ENCODE results near the gene EML1.

The EML1 gene

DNA sequence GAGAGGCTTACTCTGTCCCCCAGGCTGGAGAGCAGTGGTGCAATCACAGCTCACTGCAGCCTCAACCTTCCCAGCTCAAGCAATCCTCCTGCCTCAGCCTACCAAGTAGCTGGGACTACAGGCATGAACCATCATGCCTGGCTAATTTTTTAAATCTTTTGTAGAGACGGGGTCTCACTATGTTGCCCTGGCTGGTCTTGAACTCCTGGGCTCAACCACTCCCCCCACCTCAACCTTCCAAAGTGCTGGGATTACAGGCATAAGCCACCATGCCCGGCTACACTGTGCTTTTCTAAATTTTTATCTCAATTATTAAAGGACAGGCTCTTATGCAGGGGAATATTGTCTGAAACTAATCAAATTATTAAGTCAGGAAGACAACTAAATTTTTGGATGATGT lies 44.6 kb downstream of the EML1 start:
- DNase-seq = no peak

DNA sequence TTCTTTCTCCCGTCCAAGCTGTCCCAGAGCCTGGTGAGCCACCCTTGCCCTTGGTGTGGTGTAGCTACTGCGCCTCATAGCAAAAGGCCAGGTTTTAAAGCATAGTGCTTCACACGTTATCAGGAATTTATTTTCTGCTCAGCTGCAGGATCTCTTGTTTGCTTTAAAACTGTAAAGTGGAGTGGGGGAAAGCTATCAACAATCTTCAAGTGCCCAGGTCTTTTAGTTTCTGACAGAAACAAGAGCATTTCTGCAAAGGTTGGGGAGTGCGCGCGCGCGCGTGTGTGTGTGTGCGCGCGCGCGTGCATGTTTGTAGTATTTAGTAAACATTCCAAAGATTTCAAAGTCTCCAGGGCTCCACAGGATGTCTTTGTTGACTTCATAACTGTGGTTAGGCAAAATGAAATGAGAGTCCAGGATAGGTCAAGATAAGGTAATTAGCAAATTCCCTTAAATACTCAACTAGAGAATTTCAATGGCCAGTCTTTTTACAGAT lies 45.5 kb downstream of the EML1 start:
- no peak for DNase-seq

DNA sequence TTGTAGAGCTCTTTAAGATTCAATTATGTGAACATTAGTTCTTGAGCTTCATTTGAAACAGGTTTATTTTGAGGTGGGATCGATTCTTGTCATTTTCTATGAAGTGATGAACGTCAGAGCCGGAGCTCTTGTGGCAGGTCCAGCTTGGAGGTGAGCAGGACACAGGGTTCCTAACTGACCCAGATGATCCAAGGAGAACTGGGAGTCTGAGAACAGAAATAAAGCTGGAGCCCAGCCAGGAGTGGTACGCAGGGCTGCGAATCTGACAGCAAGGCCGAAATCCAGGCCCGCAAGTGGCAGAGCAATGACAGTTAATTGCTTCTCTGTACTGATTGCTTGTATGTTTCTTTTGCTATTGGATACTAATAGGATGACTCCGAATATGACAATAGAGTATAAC lies 46.5 kb downstream of the EML1 start:
- DNase-seq = no peak

DNA sequence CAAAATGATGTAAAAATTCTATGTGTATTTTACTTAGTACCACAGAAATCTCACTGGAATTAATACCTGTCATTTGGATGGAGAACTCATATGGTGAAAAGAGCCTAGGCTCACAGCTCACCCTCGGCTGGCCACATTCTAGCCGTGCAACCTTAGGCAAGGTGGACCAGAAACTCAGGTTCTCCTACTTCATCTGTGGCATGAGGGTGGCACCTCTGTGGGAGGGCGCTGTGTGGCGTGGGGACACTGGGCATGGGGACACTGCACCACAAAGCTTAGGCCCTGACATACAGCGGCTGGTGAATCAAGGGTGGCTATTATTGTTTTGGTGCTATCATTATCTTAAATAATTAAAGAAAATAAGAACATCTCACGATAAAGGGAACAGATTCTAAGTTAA lies 47.1 kb downstream of the EML1 start:
- no peak for DNase-seq

DNA sequence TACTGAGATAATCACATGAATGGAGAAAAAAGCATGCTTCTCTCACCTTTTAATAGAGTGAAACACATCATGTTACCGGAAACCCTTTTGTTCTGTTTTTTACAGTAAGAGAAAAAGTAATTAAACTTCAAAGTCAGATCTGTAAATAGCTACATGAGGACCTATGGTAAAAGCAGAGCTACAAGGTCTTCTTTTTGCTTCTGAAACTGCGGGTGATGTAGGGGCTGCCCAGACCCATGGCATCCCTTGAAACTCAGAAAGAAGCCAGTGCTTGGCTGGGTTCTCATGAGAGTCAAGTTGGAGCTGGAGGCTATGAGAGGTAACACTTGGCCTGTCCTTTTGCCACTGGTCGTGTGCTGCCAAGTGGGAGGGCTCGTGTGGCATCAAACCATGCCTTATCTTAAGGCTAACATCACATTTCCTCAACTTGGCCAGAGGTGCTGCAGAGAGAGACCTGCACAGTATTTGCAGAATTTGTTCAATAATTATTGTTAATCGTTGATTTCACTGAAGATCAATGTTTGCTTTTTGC lies 47.6 kb downstream of the EML1 start:
- DNase-seq = no peak

DNA sequence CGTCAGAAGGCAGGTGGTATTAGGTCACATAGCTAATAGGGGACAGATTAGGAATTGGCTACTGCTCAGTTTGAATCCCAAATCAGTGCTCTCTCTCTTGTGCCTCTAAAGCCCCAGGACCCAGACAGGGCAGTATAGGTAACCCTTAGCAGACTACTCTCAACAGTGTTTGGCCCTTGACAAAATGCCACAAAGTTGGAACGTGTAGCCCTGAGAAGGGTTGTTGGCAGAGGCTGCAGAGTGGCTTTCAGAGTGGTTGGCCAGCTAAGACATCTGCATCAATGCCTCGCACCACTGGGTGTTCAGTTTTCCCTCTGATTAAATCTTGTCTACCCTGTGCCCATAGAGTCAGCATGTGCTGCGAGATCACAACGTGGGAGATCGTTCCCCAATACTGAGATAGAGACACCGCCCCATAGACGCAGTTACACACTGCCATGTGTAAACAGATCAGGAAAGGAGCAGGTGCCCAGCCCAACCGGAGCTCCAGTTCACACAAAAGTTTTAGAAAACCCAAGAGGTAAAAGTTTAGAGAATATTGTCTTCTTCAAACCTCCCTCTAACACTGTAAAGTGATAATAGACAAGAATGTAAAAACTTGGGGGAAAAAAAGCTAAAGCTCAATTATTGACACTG lies 48.3 kb downstream of the EML1 start:
- DNase-seq = no peak

DNA sequence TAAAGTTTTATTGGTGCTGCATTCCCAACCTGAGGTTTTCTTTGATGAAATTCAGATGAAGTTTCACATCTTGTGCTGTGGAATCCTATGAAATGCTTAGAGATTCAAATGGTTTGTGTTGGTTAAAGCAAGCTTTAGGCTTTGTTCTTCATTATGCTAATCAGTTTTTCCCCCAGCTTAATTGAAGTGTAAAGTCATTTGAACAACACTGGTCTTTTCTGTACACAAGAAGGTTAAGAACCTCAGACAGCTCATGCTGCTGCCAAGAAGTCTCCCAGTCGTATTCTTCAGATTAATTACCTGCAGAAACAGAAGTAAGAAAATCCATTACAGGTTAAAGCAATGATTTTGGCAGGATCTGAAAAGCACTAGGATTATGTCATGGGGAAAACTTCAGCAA lies 48.9 kb downstream of the EML1 start:
- DNase-seq = no peak

DNA sequence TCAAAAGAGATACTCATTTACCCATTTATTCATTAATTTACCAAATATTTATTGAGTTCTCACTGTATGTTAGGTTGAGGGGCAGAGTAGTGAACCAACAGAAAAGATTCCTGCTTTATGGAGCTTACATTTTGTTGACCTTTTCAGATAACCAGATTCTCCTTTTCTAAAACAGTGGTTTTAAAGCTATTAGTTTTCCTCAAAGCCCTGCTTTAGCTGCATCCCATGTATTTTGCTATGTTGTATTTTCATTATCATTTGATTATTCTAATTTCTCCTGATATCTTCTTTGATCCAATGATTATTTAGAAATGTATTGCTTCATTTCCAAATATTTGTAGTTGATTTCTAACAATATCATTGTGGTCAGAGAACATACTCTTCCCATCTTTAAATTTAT lies 53.6 kb downstream of the EML1 start:
- DNase-seq = no peak

DNA sequence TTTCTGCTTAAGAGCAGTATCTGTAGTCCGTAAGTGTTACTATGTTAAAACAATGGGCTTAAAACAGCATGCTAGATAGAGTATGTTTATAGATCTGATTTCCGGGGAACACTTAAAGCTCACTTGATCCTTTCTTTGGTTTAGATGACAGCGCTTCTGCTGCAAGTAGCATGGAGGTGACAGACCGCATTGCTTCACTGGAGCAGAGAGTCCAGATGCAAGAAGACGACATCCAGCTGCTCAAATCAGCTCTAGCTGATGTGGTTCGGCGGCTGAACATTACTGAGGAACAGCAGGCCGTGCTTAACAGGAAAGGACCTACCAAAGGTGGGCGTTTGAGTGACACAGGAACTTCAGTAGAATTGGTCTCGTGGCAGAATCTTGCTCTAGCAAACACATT lies 57.5 kb downstream of the EML1 start:
- DNase-seq = no peak

DNA sequence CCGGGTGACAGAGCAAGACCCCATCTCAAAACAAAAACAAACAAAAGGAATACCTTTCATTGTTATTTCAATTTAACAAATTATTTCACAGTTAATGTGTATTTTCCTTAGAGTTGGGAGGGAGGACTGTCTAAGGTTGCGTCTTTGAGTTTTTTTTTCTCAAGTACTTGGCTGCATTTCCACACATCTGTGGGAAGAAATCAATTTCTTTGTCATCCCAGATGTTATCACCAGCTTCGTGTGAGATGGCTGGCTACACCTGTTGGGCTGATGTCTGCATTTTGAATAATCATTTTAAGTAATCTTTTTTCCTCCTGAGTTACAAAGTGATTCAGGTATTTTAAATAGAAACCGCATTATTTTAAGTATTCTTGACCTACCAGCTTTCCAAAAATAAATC lies 59.4 kb downstream of the EML1 start:
- no peak for DNase-seq

DNA sequence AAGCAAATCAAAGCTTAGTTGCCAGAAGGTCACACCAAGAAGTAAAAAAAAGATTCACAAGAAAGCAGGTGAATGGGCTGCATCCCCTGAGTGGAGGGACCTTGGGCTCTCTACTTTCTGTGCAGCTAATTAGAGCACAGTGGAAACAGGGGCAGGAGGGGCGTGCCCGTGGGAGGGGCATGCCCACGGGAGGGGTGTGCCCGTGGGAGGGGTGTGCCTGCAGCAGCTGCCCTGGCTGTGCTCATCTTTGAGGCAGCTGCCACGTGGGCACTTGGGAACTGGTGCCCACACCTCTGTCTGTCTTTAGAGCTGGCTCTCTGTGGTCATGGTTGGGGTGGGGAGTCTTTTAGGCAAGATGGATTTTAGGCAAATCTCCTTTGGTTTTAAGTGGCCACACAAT lies 60.0 kb downstream of the EML1 start:
- no peak for DNase-seq

DNA sequence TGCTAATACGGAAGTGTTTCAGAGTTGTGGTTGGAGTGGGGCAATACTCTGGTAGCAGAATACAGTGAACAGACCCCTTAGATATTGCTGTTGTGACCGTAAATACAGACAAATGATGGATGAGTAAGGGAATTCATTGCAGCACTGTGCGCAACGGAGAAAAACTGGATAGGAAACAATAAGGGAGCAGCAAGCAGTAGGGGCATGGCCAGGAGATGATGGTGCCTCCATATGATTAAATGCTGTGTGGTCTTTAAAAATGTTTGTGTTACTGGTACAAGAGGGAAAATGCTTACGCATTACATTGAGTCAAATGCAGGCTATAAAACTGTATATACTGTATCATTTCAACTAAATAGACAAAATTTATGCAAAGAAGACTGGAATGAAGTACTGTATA lies 61.6 kb downstream of the EML1 start:
- no peak for DNase-seq

DNA sequence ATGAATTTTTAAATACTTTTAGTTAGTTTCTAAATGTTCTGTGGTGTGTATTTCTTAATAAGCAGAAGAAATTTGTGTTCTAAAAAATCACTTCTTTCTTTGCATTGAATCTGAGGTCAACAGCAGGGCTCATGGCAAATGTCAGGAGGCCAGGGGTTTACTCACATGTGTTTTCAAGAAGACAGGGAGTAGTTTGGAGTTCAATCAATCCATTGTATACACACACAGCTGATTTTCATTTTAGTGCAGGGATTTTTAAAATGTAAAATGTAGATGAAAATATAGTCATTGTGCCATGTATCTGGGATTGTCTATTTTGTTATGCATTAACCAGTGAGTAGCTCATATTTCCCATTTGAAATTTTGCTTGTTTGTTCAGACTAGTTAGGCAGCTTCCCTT lies 62.1 kb downstream of the EML1 start:
- no peak for DNase-seq

DNA sequence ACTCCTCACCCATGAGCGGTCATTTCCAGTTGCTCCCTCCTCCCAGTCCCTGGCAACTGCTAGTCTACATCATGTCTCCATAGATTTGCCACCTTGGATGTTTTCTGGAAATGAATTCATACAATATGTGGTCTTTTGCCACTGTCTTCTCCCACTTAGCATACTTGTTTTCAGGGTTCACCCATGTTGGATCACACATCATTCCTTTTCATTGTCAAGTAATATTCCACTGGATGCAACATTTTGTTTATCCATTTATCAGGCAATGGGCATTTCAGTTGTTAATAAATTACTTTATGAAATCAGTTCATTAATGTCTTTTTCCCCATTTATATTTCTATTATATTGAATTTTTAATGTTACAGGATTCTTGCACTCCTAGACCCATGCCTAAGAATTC lies 64.3 kb downstream of the EML1 start:
- no peak for DNase-seq

DNA sequence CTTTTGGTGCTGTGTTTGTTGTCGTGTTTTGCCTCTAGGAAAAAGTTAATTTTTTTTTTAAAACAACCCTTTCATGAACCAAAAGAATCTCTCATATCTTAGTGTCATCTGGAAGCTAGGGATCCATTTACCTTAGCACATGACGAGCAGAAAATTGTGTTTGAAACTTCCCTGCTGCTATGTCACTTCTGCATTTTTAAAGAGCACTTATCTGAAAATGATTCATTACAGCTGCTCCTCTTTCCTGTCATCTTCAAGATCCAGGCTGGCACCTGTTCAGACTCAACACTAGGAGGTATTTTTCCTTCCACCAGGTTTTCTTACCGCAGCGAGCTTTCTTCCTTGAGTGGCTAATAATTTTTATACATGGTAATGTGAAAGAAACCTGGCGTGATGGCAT lies 67.0 kb downstream of the EML1 start:
- no peak for DNase-seq

DNA sequence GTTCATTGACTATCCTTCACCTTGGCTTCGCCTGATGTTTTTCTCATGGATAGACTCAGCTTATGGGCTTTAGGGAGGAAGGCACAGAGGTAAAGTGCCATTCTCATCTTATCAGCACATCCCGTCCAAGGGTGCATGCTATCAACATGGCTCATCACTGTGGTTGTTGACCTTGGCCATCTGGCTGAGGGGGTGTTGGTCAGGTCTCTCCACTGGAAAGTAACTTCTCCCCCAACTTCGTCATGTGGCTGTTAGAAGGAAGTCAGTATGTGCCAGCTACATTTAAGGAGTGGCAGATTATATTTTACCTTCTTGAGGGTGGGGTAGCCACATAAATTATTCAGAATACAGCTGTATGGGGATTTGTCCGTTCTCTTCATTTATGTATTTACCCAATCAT lies 68.9 kb downstream of the EML1 start:
- no peak for DNase-seq

DNA sequence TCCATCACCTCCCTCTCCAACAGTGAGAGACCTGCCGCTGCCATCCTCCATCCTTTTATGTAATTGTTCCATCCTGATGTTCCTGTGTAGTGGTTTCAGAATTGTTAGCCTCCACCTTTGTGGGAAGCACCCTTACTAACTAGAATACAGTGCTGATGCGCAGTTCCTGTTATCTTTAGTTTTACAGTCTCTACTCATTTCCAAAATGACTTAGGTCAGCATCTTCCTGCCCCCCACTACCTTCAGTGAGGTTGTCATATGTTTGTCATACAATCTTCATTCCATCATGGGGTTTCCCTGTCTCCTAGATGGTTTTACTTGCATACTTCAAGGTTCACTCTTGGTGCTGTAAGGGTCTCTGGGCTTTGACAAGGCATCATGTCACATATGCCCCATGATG lies 69.8 kb downstream of the EML1 start:
- no peak for DNase-seq

DNA sequence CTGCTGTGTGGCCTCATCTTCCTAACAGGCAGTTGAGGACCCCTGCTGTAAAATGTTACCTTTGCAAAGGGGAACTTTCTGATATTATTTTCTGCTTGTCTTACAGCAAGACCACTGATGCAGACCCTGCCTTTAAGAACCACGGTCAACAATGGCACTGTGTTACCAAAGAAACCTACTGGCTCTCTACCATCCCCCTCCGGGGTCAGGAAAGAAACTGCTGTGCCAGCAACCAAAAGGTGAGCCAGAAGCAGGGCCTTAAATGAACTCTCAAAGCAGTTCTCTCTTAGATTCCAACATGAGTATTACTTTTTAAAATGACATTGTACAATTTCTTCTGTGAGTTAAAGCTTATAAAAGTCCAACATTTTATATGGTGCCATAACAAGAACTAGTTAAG lies 72.2 kb downstream of the EML1 start:
- no peak for DNase-seq

DNA sequence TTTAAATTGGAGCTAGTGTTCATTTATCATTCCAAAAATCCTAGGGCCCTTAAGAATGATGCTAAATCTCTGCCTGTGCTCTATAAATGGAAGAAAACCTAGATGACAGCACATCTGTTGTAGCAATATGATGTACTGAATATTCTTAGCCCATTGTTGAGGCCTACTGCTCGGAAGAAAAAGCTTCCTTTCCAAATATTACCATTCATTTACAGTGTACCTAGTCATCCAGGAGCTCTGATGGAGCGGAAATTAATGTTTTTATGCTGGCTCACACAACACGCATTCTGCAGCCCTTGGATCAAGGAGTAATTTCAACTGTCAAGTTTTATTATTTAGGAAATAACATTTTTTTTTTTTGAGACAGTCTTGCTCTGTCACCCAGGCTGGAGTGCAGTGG lies 77.4 kb downstream of the EML1 start:
- DNase-seq = no peak

DNA sequence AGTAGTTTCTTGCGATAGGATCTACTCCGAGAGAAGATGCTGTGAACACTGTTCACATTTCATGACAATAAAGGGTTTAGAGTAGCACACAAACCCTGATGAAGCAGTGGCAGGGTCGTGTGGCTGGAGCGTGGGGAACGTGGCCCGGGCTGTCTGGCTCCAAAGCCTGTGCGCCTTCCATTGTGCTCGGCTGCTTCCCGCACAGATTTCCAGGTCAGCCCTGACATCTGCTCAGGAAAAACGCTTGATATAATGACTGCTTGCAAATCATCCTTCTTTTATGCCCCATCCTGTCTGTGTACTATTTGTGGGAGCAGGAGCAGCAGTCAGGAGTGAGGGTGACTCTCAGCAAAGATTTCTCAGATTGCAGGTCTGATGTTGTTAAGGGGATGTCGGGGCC lies 78.6 kb downstream of the EML1 start:
- DNase-seq = no peak

DNA sequence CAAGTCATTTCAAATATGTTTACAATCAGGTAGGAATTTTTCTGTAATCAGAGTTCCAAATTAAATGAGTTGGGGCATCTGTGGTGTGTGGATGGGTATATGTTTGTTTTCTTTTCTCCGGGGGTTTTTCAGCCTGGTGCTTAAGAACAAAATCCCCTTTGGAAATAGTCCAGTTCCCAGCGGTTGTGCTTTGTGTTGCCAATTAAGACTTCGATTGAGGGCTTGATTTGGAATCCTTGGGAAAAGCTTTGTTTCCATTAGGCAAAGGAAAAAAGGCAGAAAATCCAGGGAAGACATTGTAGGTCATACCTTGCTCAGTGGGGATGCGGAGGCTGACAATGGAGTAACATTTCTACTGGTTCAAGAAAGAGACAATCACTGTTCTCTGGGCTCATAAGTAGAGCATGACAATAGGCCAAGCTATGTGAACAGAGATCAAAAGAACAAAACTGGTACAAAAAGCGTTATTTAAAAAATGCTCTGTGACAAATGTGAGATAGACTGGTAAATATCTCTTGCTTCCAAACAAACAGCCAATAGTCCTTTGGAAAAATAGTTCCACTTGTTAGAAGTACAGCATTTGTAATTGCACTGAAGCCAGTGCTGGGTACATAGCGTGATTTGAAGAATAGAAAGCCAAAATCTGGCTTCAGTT lies 79.7 kb downstream of the EML1 start:
- no peak for DNase-seq

DNA sequence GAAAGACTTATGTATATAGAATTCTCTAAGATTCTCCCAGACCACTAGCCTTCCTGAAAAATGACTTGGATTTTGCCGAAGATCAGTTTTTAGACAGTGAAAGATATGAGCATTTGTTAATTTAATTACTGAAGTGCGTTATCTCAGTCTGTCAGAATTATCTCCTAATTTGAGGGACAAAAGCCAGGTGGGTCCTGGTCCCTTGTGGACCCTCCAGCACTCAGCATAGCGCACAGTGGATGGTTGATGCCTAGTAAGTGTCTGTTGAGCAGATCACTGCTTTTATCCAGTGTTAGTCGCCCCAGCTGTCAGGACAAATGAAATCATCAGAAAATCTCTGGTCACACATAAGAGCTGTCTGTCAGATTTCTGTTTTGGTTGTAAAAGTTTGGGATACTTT lies 80.4 kb downstream of the EML1 start:
- no peak for DNase-seq

DNA sequence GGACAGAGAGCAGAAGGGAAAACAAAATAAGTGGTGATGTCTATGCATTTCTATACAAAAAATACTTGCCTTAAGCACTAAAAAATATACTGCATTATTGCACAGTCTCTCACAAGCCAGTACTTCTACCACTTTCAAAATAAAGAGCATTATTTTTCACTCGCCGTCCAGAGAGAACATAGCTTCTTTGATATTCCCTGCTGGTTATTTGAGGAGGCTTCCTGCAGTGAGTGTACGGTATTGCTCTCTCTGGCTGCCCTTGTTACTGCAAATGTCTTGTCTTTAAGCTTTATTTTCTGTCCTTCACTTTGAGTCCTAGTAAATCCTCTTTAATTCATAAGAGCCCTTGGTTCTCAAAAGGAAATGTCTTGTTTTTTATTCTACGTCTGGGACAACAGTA lies 81.1 kb downstream of the EML1 start:
- no peak for DNase-seq

DNA sequence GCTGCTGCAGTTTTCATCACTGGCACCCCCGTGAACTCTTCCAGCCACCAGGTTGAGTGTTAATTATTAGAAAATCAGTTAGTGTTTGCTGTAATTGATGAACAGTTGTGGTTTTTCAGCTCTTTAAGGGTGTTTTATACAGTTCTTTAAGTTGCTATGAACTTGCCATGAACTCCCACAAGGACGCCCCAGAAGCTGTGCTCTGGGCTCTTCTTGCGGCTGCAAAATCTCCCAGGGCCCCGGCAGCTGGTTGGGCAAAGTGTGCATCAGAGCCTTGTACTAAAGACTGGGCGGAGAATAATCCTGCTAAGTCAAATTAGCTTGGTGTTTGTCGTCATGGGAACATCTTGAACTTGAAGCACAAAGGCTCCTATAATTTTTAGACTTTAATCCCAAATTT lies 82.2 kb downstream of the EML1 start:
- DNase-seq = no peak

DNA sequence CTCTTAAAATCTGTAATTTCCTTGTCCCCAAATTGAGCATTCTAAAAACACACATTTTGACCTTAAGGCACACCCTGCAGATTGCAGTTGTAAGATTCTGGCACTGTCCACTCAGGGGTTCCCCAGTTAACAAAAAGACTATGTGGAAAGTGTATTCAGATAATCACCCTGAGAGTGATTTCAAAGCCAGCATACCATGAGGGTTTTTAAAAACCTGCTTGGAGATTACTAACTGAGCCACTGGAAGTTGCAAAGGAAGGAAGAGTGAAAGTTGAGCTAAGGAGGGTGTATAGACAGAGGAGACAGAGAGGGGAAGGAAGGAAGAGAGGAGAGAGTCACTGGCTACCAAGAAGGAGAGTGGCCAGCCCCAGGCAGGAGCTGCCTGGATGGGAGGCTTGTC lies 82.6 kb downstream of the EML1 start:
- no peak for DNase-seq
